Measurements from ENCODE around the gene PLEKHA7. TPM values are rescaled to one million over a fixed set of nuclear protein-coding genes. Genes with fewer than 3 reads are reported as not detected.

The PLEKHA7 gene
- total and polyA plus RNA-seq, 2 of the 8 experiments (the other 6 are each of a cell fraction or from before 2014, with no cell fraction given), result 11.4 to 25.6 TPM

- Histone ChIP-seq H4K91ac (replicated peaks; ENCODE audit: insufficient read length, low read length) (no peak overlapping the region), H3K4me3 (ENCODE audit: extremely low read depth in 1 of 4, insufficient read depth in 2 of 4, low read depth in 3 of 4, low read length in 4 of 4) (no peak overlapping the region), H3K14ac (ENCODE audit: insufficient read length) (no peak overlapping the region), H2BK120ac (replicated peaks; ENCODE audit: low read depth, low read length) (no peak overlapping the region), H2BK12ac (ENCODE audit: low read depth, low read length) (no peak overlapping the region), H3K79me1 (ENCODE audit: low read depth, low read length) (peaks cover 3% of the 10 kb centered on the region; the same call in 1 of the 2 replicates), H3K9me3 (ENCODE audit: insufficient read depth in 2 of 2, low read depth in 1 of 2, low read length in 1 of 2) (no peaks in the 10 kb centered on the region), H3K23me2 (ENCODE audit: low read depth, low read length) (no peaks in the 10 kb centered on the region), H3K4ac (replicated peaks; ENCODE audit: insufficient read length, low read depth, low read length) (no peak overlapping the region), H2AFZ (ENCODE audit: low read length) (no peak overlapping the region), H4K8ac (ENCODE audit: extremely low read depth, insufficient read depth, low read length) (no peak overlapping the region), H4K20me1 (replicated peaks in 1 of 2; ENCODE audit: control insufficient read depth in 1 of 2, insufficient read depth in 2 of 2, low read length in 2 of 2) (no peaks in the 10 kb centered on the region), H3K4me2 (ENCODE audit: insufficient read depth in 1 of 2, low read depth in 2 of 2, low read length in 2 of 2) (no peak overlapping the region), H3K27me3 (replicated peaks in 1 of 4; ENCODE audit: control insufficient read depth in 3 of 4, extremely low read depth in 1 of 4, insufficient read depth in 3 of 4, low read length in 3 of 4) (no peaks in the 10 kb centered on the region), H3K27ac (ENCODE audit: low read depth, low read length) (no peak overlapping the region), H2BK20ac (ENCODE audit: low read length) (no peak overlapping the region), H3K79me2 (ENCODE audit: control insufficient read depth in 1 of 2, insufficient read depth in 2 of 2, low read length in 2 of 2) (0 out of 4 replicates have a peak, but pooled peaks cover 0 to 2% of the 10 kb centered on the region in 2 experiments), H3K23ac (ENCODE audit: insufficient read length) (no peak overlapping the region), H2AK5ac (ENCODE audit: low read depth, low read length) (no peak overlapping the region), H4K5ac (ENCODE audit: insufficient read length, low read depth, low read length) (no peak overlapping the region), H3K36me3 (ENCODE audit: control insufficient read depth in 2 of 4, insufficient read depth in 4 of 4, low read length in 3 of 4) (no peaks in the 10 kb centered on the region), H2BK5ac (ENCODE audit: low read depth, low read length) (peak overlapping the region; percentile 6; the same call in 1 of the 2 replicates), H3K56ac (replicated peaks; ENCODE audit: insufficient read length, low read depth, low read length) (no peak overlapping the region), H2BK15ac (ENCODE audit: low read length) (no peak overlapping the region), H3K18ac (ENCODE audit: extremely low read depth, low read length) (peak overlapping the region; percentile 3; the same call in 1 of the 2 replicates), H3K4me1 (replicated peaks in 1 of 4; ENCODE audit: control insufficient read depth in 3 of 4, insufficient read depth in 4 of 4, low read length in 3 of 4) (peaks cover 9 to 20% (median 13%) of the 10 kb centered on the region in 4 experiments), H3K9ac (replicated peaks in 1 of 4; ENCODE audit: extremely low read depth in 1 of 4, low read depth in 3 of 4, low read length in 3 of 4) (no peak overlapping the region)
- WGBS, 2 experiments (ENCODE audit: extremely low coverage in 1 of 2, insufficient coverage in 1 of 2, insufficient read length in 1 of 2, insufficient replicate concordance in 2 of 2, low coverage in 1 of 2, low lambda C conversion rate in 2 of 2, missing lambda C conversion rate in 1 of 2), result 58% methylated on average over 5 of the region's 5 CpGs; no CpG with 5 or more reads in 1 of the 2 experiments
- no peak for FAIRE-seq
- ChIA-PET CTCF (ENCODE audit: partially characterized antibody) (interaction anchor here (0.9 to 2.3 kb wide), 9 partner anchors 15 to 173 kb away, joined by 3 to 7 read pairs (median 3); no protein-coding TSS in a partner anchor), POLR2A (ENCODE audit: partially characterized antibody) (interaction anchor here (1.0 to 1.3 kb wide), 2 partner anchors 11 to 12 kb away, joined by 3 read pairs; no protein-coding TSS in a partner anchor)
- no peak for DNase-seq (ENCODE audit: low read depth in 1 of 2, low spot score in 2 of 2)
- TF ChIP-seq CHD2 (IDR thresholded peaks at IDR 0.05; ENCODE audit: low read length) (no peak), SIRT6 (IDR thresholded peaks at IDR 0.05; ENCODE audit: low read length) (no peak), SAP30 (IDR thresholded peaks at IDR 0.05; ENCODE audit: insufficient read depth, insufficient replicate concordance, low read length) (no peak), NRF1 (IDR thresholded peaks at IDR 0.05; ENCODE audit: low read depth, low read length) (no peak), GTF2F1 (IDR thresholded peaks at IDR 0.05; ENCODE audit: borderline replicate concordance, low read depth, low read length) (no peak), RFX5 (IDR thresholded peaks at IDR 0.05; ENCODE audit: borderline replicate concordance, low read depth, low read length) (no peak), YY1 (IDR thresholded peaks at IDR 0.05; ENCODE audit: low read depth, low read length) (no peak), EGR1 (IDR thresholded peaks at IDR 0.05; ENCODE audit: borderline replicate concordance, low read depth, low read length) (no peak), JUN (IDR thresholded peaks at IDR 0.05; ENCODE audit: low read depth, low read length) (no peak), CBX5 (IDR thresholded peaks at IDR 0.05; ENCODE audit: low read depth, low read length) (no peak), SRF (IDR thresholded peaks at IDR 0.05; ENCODE audit: low read depth, low read length) (no peak), RAD21 (IDR thresholded peaks at IDR 0.05 in 1 of 2, conservative IDR thresholded peaks at IDR 0.05 in 1 of 2; ENCODE audit: low read depth in 2 of 2, low read length in 2 of 2) (no peak), POLR2AphosphoS5 (IDR thresholded peaks at IDR 0.05; ENCODE audit: low read depth, low read length) (no peak), ATF3 (IDR thresholded peaks at IDR 0.05; ENCODE audit: insufficient read depth, low read depth, low read length) (no peak)
Observed at GRCh38 chr11:16960250-16960649, 54.0 kb downstream of the PLEKHA7 start.
